Activated CD4-positive, alpha-beta T cell treated with anti-CD3 and anti-CD28 coated beads, Interleukin-2, amount 10 ng/mL, durations not matched to agents 24 days and 14 days (primary cell): ENCODE results near the gene NCF1. TPM values are rescaled to one million over a fixed set of nuclear protein-coding genes. Genes with fewer than 3 reads are reported as not detected.
"Not testable (repeated sequence)": the region's sequence is repeated elsewhere in the genome, so short reads cannot be mapped to it uniquely, and the experiment has no call there.

Source experiments
- DNase-seq: peaks from one replicate; pipeline ENCODE4 v3.0.0; 2022
- H3K27ac Mint-ChIP-seq: one replicate; pipeline ENCODE4 v1.8.0; 2022; ENCODE audit warnings: mild to moderate bottlenecking, mixed read lengths
- H3K27me3 Mint-ChIP-seq: one replicate; pipeline ENCODE4 v1.8.0; 2022; ENCODE audit warnings: mixed read lengths
- H3K36me3 Mint-ChIP-seq: one replicate; pipeline ENCODE4 v1.8.0; 2022; ENCODE audit warnings: low read depth, mild to moderate bottlenecking, mixed read lengths
- H3K4me1 Mint-ChIP-seq: one replicate; pipeline ENCODE4 v1.8.0; 2021; ENCODE audit warnings: mixed read lengths
- H3K4me3 Mint-ChIP-seq: one replicate; pipeline ENCODE4 v1.8.0; 2022; ENCODE audit warnings: mild to moderate bottlenecking, moderate library complexity, mixed read lengths
- H3K9me3 Mint-ChIP-seq: one replicate; pipeline ENCODE4 v1.8.0; 2021; ENCODE audit warnings: mixed read lengths
- intact Hi-C: fragments of 100-400 bp; cut with micrococcal nuclease; formaldehyde crosslinking; loops from one replicate; pipeline ENCODE4 v1.15.1; 2023
- total RNA-seq: library from RNA; stranded (reverse); gene quantifications from 2 replicates; pipeline ENCODE4 v1.2.3, GENCODE V29; 2022

NCF1 gene
- total RNA-seq, 1 donor from 2014 or later: not detected

DNA sequence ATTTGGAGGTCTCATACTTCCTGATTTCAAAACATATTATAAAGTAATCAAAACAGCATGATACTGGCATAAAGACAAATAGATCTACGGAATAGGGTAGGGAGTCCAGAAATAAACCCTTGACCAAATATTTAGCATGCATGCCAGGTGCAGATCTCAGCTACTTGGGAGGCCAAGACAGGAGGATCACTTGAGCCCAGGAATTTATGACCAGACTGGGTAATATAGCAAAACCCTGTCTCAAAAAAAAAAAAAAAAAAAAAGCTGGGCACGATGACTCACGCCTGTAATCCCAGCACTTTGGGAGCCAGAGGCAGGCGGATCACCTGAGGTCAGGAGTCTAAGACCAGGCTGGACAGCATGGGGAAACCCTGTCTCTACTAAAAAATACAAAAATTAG is 56.1 kb downstream of the NCF1 start:
- DNase-seq, H3K9me3 Mint-ChIP-seq, H3K4me1 Mint-ChIP-seq, H3K27ac Mint-ChIP-seq, H3K36me3 Mint-ChIP-seq, H3K27me3 Mint-ChIP-seq, intact Hi-C loops, H3K4me3 Mint-ChIP-seq: not testable (repeated sequence)

DNA sequence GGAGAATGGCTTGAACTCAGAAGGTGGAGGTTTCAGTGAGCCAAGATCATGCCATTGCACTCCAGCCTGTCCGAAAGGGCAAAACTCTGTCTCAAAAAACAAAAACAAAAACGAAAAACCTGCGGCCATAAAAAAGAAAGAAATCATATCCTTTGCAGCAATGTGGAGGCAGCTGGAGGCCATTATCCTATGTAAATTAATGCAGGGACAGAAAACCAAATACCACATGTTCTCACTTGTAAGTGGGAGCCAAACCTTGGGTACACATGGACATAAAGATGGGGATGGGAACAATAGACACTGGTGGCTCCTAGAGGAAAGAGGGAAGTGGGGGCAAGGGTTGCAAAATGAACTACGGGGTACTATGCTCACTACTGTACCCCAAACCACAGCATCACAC is 56.6 kb downstream of the NCF1 start:
- H3K27me3 Mint-ChIP-seq, H3K4me3 Mint-ChIP-seq, DNase-seq, H3K9me3 Mint-ChIP-seq, intact Hi-C loops, H3K4me1 Mint-ChIP-seq, H3K27ac Mint-ChIP-seq, H3K36me3 Mint-ChIP-seq: not testable (repeated sequence)

Other genes with a start within 250 kb of the NCF1 start
- gene GTF2I, start 116.3 kb upstream of the NCF1 start, total RNA-seq: 185 and 189 TPM in 2 replicates
- 4.0 and 5.6 TPM in 2 replicates for gene GTF2IRD2, start 77.6 kb downstream of the NCF1 start, total RNA-seq
- 4.8 and 5.3 TPM in 2 replicates for gene CASTOR2, start 190.7 kb downstream of the NCF1 start, total RNA-seq